ENCODE measurements around the gene PRKAR1B.
A peak's percentile ranks its signal among the peaks of the same experiment; 100 is the strongest.

The PRKAR1B gene

GRCh38 chr7:514651-515598, 212.2 kb downstream of the PRKAR1B start:
- FAIRE-seq (no peak), DNase-seq (ENCODE audit: low spot score) (no peak)

GRCh38 chr7:514242-514641, 212.8 kb downstream of the PRKAR1B start:
- FAIRE-seq (no peak), DNase-seq (ENCODE audit: low spot score) (no peak)

GRCh38 chr7:513521-514166, 213.4 kb downstream of the PRKAR1B start:
- no peak for FAIRE-seq
- no peak for DNase-seq (ENCODE audit: low spot score)

- DNase-seq (ENCODE audit: low spot score): no peak
- no peak for FAIRE-seq
Observed at GRCh38 chr7:512541-513311, 214.4 kb downstream of the PRKAR1B start.

GRCh38 chr7:512146-512510, 215.0 kb downstream of the PRKAR1B start:
- no peak for FAIRE-seq

GRCh38 chr7:511476-512145, 215.5 kb downstream of the PRKAR1B start:
- FAIRE-seq (no peak), DNase-seq (ENCODE audit: low spot score) (no peak)

More at GRCh38 chr7:512146-512510, 215.0 kb downstream of the PRKAR1B start:
- DNase-seq (ENCODE audit: low spot score): no peak

- DNase-seq (ENCODE audit: low spot score) (no peak), FAIRE-seq (no peak)
Observed at GRCh38 chr7:510782-511281, 216.2 kb downstream of the PRKAR1B start.

GRCh38 chr7:510131-510481, 217.0 kb downstream of the PRKAR1B start:
- no peak for FAIRE-seq
- no peak for DNase-seq (ENCODE audit: low spot score)

GRCh38 chr7:509426-510130, 217.5 kb downstream of the PRKAR1B start:
- no peak for DNase-seq (ENCODE audit: low spot score)
- FAIRE-seq: no peak

- DNase-seq (ENCODE audit: low spot score) (no peak), FAIRE-seq (no peak)
Observed at GRCh38 chr7:508461-509170, 218.5 kb downstream of the PRKAR1B start.

- no peak for FAIRE-seq
- DNase-seq (ENCODE audit: low spot score): no peak
Observed at GRCh38 chr7:507623-508300, 219.3 kb downstream of the PRKAR1B start.

GRCh38 chr7:506921-507622, 220.0 kb downstream of the PRKAR1B start:
- DNase-seq (ENCODE audit: low spot score) (no peak), FAIRE-seq (no peak)

GRCh38 chr7:506391-506831, 220.7 kb downstream of the PRKAR1B start:
- FAIRE-seq (no peak), DNase-seq (ENCODE audit: low spot score) (no peak)

- DNase-seq (ENCODE audit: low spot score) (no peak), FAIRE-seq (no peak)
Observed at GRCh38 chr7:505171-505570, 221.9 kb downstream of the PRKAR1B start.

- no peak for FAIRE-seq
- no peak for DNase-seq (ENCODE audit: low spot score)
Observed at GRCh38 chr7:504221-505111, 222.6 kb downstream of the PRKAR1B start.

- DNase-seq (ENCODE audit: low spot score) (peak; percentile 94), FAIRE-seq (peak; percentile 92)
Observed at GRCh38 chr7:503575-504111, 223.4 kb downstream of the PRKAR1B start.

GRCh38 chr7:502296-502695, 224.8 kb downstream of the PRKAR1B start:
- FAIRE-seq: no peak

More at GRCh38 chr7:502296-502695, 224.8 kb downstream of the PRKAR1B start:
- DNase-seq (ENCODE audit: low spot score): no peak

All from RCC 7860 (cell line).